Stomach (tissue), 9 donors: ENCODE results near the gene RBMS1. TPM values are rescaled to one million over a fixed set of nuclear protein-coding genes. Genes with fewer than 3 reads are reported as not detected.

Experiments used
- DNase-seq, 2 donors: peaks; one replicate each; pipeline versions ENCODE4 v3.0.0 to v3.0.0-alpha.2; 2013 to 2019
- H3K27ac ChIP-seq, 5 donors: fragments of 200-600 bp in 4 of 5; sonication (generic) in 4 of 5; one replicate each; pipeline ENCODE4 v1.5.1; 2013 to 2019; ENCODE audit warnings: mild to moderate bottlenecking in 1 of 5, moderate library complexity in 1 of 5
- H3K27me3 ChIP-seq, 3 donors: fragments of 200-600 bp; sonication (generic); one replicate each; pipeline ENCODE4 v1.5.1; 2017 to 2019; ENCODE audit warnings: mixed run types in 1 of 3
- H3K36me3 ChIP-seq, 4 donors: fragments of 200-600 bp; sonication (generic); 1 replicate in 3 of 4; 2 replicates in 1 of 4; pipeline ENCODE4 v1.5.1; 2016 to 2019
- H3K4me1 ChIP-seq, 4 donors: fragments of 200-600 bp; sonication (generic); one replicate each; pipeline ENCODE4 v1.5.1; 2016 to 2019
- H3K4me3 ChIP-seq, 4 donors: fragments of 200-600 bp; sonication (generic) in 3 of 4; one replicate each; pipeline ENCODE4 v1.5.1; 2016 to 2019; ENCODE audit warnings: mild to moderate bottlenecking in 1 of 4
- H3K9me3 ChIP-seq, 4 donors: fragments of 200-600 bp; sonication (generic); one replicate each; pipeline ENCODE4 v1.5.1; 2016 to 2019
- CTCF ChIP-seq, 7 experiments: fragments of 450-650 bp in 4 of 7; fragments of 200-600 bp in 3 of 7; sonication (generic) in 3 of 7; IDR thresholded peaks; one replicate each; pipeline ENCODE4 v1.5.1; 2016 to 2019; ENCODE audit warnings: antibody characterized with exemption in 7 of 7, control low read depth in 2 of 7, mild to moderate bottlenecking in 1 of 7
- EP300 ChIP-seq: sonication (generic); formaldehyde crosslinking; IDR thresholded peaks from one replicate; pipeline ENCODE4 v1.6.1; 2017; ENCODE audit warnings: antibody characterized with exemption
- POLR2A ChIP-seq, 4 donors: fragments of 450-650 bp; IDR thresholded peaks; one replicate each; pipeline ENCODE4 v1.6.1; 2016; ENCODE audit warnings: antibody characterized with exemption in 4 of 4, control low read depth in 2 of 4, mild to moderate bottlenecking in 1 of 4, moderate library complexity in 1 of 4
- POLR2AphosphoS5 ChIP-seq, 3 donors: sonication (generic); formaldehyde crosslinking; IDR thresholded peaks; one replicate each; pipeline ENCODE4 v1.6.1; 2016; ENCODE audit warnings: antibody characterized with exemption in 3 of 3
- WGBS, 5 donors: extraction: QIAGEN DNeasy Blood & Tissue Kit in 3 of 5; methylation state at CpG; one replicate each; pipeline versions ENCODE4 v1.1.5 to v1.1.7; 2013 to 2018; 5-methylcytosine and 5-hydroxymethylcytosine counted together
- intact Hi-C: fragments of 100-400 bp; cut with DNase I; formaldehyde crosslinking; loops from one replicate; pipeline ENCODE4 v1.15.1; 2023; ENCODE audit warnings: low total_unique reads
- polyA plus RNA-seq, 3 donors: library from polyadenylated mRNA; stranded (reverse); fragments of 200-250 nt; gene quantifications; one replicate each; pipeline ENCODE4 v1.2.3, GENCODE V29; 2013
- total RNA-seq, 5 donors: library from RNA; depleted of rRNA; stranded (reverse); fragments of >200 nt; gene quantifications; one replicate each; pipeline versions ENCODE4 v1.1.0 to v1.2.3, GENCODE V29; 2014 to 2016
- donor health status: healthy with polysubstance abuse.
- donor health status: Bipolar disorder and iron deficiency.
- donor health status: healthy.

Gene RBMS1
- total and polyA plus RNA-seq, 8 donors, result 4.3 to 134 (median 27.8) TPM

- H3K4me3 ChIP-seq, result no peak overlapping the region
- 53 to 73% (median 69%) methylated on average over 5 of the region's 5 CpGs for WGBS, 5 donors
- no peaks in the 10 kb centered on the region for H3K36me3 ChIP-seq
- peak overlapping the region in 4 of 5 donors; percentile 39 to 80 (median 73) for H3K27ac ChIP-seq
- intact Hi-C loops, result no loop called here
- H3K9me3 ChIP-seq, result no peaks in the 10 kb centered on the region
- DNase-seq, result no peak
- H3K4me1 ChIP-seq, result peaks cover 40 to 92% (median 65%) of the 10 kb centered on the region in 4 donors
- no peaks in the 10 kb centered on the region for H3K27me3 ChIP-seq
- TF ChIP-seq POLR2AphosphoS5 (IDR thresholded peaks at IDR 0.05), result no peak
- no peak for TF ChIP-seq EP300
- no peak for TF ChIP-seq POLR2A (IDR thresholded peaks at IDR 0.05)
- TF ChIP-seq CTCF (IDR thresholded peaks at IDR 0.05), result no peak
These were observed 113.0 kb downstream of the RBMS1 start for GRCh38 chr2:160380611-160381010.

- TF ChIP-seq CTCF (IDR thresholded peaks at IDR 0.05) (no peak), EP300 (no peak)
- H3K4me3 ChIP-seq, result no peak overlapping the region
- no peaks in the 10 kb centered on the region for H3K36me3 ChIP-seq
- no peak for DNase-seq
- no peaks in the 10 kb centered on the region for H3K27me3 ChIP-seq
- WGBS, 5 donors, result 72 to 88% (median 83%) methylated on average over 7 of the region's 7 CpGs
- intact Hi-C loops, result no loop called here
- H3K4me1 ChIP-seq, result peaks cover 40 to 92% (median 67%) of the 10 kb centered on the region in 4 donors
- H3K9me3 ChIP-seq, result no peaks in the 10 kb centered on the region
- H3K27ac ChIP-seq, result peak overlapping the region in 4 of 5 donors; percentile 48 to 80 (median 73)
These were observed 113.5 kb downstream of the RBMS1 start for GRCh38 chr2:160380000-160380570.

- H3K4me1 ChIP-seq, result peaks cover 40 to 92% (median 67%) of the 10 kb centered on the region in 4 donors
- TF ChIP-seq CTCF (IDR thresholded peaks at IDR 0.05), result no peak
- TF ChIP-seq POLR2A (IDR thresholded peaks at IDR 0.05), result no peak
- peak; percentile 53 to 69 (median 64) for TF ChIP-seq POLR2AphosphoS5 (IDR thresholded peaks at IDR 0.05)
- peak; percentile 14 for TF ChIP-seq EP300
- H3K27me3 ChIP-seq, result no peaks in the 10 kb centered on the region
- 28 to 40% (median 30%) methylated on average over 3 of the region's 3 CpGs for WGBS, 5 donors
- no peak overlapping the region for H3K4me3 ChIP-seq
- no peaks in the 10 kb centered on the region for H3K9me3 ChIP-seq
- no peaks in the 10 kb centered on the region for H3K36me3 ChIP-seq
- DNase-seq, result no peak
- intact Hi-C loops, result no loop called here
- H3K27ac ChIP-seq, result peak overlapping the region in 4 of 5 donors; percentile 48 to 80 (median 73)
These were observed 114.2 kb downstream of the RBMS1 start for GRCh38 chr2:160379399-160379798.

GRCh38 chr2:160377204-160377995 lies 116.2 kb downstream of the RBMS1 start:
- no peak for TF ChIP-seq POLR2A (IDR thresholded peaks at IDR 0.05)
- no peak for TF ChIP-seq POLR2AphosphoS5 (IDR thresholded peaks at IDR 0.05)
- TF ChIP-seq EP300, result no peak
- no peak for TF ChIP-seq CTCF (IDR thresholded peaks at IDR 0.05)
- no peaks in the 10 kb centered on the region for H3K9me3 ChIP-seq
- no peak for DNase-seq
- WGBS, 5 donors, result 49 to 73% (median 65%) methylated on average over 6 of the region's 6 CpGs
- H3K4me1 ChIP-seq, result peaks cover 48 to 100% (median 77%) of the 10 kb centered on the region in 4 donors
- H3K27me3 ChIP-seq, result no peaks in the 10 kb centered on the region
- peak overlapping the region in 4 of 5 donors; percentile 17 to 80 (median 59) for H3K27ac ChIP-seq
- intact Hi-C loops, result no loop called here
- no peaks in the 10 kb centered on the region for H3K36me3 ChIP-seq
- no peak overlapping the region for H3K4me3 ChIP-seq
